GM19351 (cell line): ENCODE data around the gene CYB5R4.

Experiments
- ATAC-seq: cut with Tn5 transposase; IDR thresholded peaks from one replicate; pipeline ENCODE4 v1.9.1; 2021; ENCODE audit warnings: mild to moderate bottlenecking, moderate library complexity; ENCODE audit not compliant: unreplicated experiment

CYB5R4 gene

DNA sequence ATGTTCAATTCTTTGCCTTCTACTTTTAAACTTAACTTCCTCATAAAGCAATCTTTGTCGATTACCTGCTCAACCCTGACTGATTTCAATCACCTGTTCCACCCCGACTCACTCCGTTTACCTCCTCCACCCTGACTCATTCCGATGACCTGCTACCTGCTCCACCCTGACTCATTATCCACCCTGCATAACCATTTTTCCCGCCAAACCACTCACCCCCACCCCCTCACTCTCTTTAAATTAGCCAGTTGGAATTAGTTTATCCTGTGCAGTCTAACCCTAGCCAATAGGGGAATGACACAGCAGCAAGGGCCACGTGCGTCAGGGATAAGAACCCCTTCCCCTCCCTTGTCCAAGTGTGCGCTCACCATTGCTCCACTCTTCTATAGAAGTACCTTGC, 117.4 kb downstream of the CYB5R4 start:
- ATAC-seq, result no peak

DNA sequence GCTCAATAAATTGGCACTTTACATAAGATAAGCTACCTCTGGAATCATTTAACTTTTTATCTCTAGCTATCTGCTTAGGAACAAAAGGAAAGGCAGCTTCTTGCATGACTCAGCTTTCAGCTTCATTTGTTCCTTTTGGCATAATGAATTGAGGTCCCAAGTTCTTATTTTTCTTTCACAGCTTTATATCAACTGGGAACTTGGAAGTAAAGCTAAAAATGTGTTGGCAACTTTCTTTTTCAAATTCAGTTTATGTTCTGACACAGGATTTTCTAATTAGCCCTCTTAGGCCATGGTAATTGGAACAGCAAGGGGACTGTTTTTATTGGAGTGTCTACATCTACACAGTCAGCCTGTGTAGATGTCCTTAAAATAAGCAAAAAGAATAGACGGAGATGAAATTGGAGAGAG, 118.8 kb downstream of the CYB5R4 start:
- ATAC-seq, result no peak

DNA sequence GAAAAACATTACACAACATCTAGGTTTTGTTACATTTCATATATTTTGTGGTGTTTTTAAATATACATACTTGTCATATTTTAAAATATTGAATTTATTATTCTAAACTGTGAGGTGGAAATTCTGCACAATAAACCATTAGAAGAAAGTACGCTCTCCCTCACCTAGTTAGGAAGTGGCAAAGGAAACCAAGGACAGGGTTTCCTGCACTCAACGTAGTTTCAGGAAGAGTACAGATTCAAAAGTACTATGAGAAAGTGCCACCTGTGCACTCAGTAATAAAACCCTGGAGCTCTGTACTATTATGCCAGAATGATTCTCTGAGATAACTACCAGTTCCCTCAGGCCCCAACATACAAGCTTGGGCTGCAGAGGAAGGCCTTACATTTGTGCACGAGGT, 119.5 kb downstream of the CYB5R4 start:
- no peak for ATAC-seq

DNA sequence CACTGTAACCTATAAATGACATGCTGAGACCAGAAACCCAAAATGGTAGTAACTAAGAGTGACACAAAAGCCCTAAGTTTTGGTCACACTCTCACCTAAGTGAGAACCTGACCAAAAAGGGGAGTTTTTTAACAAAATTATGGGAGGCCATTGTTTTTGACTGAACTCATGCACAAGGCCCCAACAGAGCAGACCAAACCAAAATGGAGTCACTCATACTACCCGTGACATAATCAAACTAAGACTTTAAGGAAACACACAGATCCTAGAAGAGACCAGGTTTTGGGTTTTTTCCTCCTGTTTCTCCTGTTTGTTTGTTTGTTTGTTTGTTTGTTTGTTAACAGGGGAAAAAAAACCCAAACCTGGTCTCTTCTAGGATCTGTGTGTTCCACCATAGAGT, 124.9 kb downstream of the CYB5R4 start:
- ATAC-seq, result no peak

DNA sequence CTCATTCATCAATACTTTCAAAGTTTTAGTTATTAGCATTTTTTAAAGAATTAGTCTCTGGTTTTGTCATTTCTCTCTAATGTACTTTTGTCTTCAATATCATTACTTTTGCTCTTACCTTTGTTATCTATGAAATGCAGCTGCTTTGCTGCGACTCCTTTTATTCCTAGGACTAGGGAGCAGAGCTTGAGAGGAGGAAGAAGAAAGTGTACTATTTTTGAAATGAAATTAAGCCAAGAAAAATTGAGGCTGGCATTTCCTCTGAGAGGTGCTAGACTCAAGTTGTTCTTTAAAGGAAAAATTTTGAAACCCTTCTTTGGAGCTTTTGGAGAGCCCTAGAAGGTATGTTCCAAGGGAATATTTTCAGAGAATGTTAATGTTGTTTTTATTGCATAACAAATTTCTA, 125.8 kb downstream of the CYB5R4 start:
- ATAC-seq, result no peak

DNA sequence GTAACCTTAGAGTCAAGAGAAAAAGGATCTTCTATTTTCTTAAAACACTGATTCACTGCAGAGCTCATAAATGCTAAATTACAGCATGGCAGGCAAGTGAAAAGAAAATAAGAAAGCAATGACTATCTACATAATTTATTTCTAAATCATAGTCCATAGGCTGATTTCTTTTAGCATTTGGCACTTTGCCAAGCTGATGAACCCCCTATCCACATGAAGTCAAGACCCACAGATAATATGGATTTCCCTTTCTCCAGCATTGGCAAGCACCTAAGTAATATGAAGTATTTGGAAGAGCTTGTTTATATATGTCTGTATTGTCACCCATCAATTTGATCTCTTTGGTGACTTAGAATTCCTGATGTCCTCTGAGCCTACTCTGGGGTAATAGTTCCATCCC, 126.2 kb downstream of the CYB5R4 start:
- ATAC-seq, result no peak

DNA sequence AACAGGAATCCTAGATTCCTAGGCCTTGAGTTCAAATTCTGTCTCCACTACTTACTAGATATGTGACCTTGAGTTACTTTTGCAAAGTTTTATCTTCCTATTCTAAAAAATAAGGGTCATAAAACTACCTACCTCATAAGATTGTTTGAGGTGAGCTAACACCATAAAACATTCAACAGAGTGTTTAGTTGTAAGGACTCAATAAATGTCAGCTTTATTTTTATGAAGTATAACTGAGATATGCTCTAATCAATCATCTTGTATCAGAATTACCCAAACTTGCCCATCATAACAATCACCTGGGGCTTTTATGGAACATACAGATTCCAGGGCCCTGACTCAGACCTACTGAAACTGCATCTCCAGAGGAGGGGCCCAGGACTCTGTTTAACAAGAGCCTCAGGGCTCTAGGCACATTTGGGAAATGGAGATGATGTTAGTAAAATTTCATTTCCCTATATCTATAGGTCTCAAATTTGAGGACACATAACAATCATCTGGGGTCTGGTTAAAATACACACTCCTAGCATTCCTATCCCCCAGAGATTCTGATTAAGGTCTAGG, 138.6 kb downstream of the CYB5R4 start:
- ATAC-seq, result no peak

DNA sequence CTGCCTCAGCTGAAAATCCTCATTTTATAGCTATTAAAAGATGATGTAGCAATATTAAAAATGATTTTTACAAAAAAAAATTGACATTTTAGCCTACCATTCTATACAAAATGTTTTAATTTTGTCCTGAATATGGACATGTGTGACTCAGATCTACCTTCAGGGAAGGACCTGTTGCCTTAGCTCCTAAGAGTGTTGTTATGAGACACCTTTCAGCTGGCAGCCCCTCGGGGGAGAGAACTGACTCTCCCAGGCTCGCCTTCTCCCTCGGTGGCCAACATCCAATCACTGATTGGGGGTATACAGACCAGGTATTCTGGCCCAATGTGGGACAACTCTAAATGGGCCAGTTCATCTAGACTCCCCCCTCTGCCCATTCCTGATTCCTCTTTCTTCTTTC, 141.6 kb downstream of the CYB5R4 start:
- ATAC-seq, result no peak

DNA sequence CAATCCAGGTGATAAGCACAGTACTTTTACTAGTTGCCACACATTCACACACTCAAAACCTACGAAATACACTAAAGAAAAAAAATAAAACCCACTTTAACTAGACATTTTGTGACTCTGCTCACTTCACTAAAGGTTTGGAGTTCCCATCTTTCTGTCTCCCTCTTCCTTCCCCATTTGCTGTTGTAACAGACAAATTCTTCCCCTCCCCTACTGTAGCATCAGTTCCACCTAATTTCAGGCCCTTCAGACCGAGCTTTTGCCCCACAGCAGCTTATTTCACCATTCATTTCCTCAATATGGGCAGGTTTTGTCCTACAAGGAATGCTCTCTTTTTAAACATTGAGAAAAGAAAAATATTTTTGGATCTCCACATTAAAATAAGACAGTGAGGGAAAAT, 142.7 kb downstream of the CYB5R4 start:
- no peak for ATAC-seq

DNA sequence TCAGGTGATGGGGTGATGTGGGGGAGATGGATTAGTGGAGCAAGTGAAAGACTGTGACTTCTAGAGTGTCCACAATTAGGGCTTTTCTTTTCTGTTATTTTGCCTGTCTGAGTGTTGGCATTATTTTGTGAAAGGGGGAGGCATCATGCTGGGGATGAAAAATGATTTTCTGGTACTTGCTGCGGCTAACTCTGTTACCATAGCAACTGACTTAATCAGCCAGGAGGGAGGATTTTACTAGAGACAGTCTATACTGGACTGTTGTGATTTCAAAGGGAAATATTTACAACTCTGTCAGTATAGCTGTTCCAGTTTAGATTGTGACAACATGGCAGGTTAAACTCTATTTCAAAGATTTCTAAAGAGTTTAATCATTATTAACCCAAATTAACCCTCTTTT, 143.6 kb downstream of the CYB5R4 start:
- ATAC-seq, result no peak

DNA sequence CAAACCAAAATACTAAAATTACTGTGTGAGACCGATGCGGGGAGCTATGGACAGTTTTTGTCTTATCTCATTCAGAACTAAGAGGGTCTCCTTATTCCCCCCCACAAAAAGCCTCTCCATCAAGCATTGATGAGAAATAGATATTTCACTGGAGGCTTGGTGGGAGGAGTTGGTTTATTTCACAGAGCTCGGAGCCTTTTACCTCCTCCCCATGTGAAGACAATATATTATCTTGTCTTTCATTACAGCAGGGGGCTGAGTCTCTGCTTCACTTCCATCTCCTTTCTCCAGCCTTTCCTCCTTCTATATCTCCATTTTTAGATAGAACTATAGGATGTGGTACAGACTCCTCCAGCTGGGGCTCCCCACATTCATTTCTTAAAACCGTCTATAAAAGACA, 144.2 kb downstream of the CYB5R4 start:
- ATAC-seq, result no peak

DNA sequence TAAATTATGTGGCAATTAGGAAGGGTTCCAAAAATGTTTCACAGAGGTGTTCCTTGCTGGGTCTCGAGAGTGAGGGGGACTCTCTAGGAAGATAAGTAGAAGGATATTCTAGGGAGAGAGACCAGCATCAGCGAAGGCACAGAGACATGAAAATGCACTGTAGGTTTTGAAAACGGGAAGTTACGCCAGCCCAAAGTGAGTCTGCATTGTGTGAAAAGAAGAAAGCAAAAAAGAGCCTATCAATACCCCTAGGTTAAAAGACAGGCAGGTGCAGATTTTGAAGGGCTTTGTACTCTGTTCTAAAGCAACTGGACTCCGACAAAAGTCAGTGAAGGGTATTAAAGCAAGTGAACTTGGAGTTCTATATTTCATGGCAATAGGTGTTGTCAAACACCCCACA, 148.4 kb downstream of the CYB5R4 start:
- no peak for ATAC-seq

DNA sequence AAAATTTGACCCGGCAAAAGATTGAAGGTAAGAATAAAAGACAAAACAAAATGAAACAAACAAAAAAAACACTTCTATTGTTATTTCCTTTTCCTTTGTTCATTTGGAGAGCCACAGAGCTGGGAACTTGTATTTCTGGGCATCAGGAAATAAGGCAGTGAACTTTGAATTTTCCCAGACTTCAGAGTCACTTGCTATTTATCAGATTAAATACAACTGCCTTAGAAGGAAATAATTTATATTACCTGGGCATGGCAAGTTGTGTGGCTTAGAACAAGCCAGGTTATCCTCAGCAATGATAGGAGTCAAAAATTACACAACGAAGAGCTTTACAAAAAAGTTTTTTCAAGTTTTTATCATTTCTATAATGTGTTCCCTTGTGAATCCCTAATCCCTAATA, 153.9 kb downstream of the CYB5R4 start:
- no peak for ATAC-seq

DNA sequence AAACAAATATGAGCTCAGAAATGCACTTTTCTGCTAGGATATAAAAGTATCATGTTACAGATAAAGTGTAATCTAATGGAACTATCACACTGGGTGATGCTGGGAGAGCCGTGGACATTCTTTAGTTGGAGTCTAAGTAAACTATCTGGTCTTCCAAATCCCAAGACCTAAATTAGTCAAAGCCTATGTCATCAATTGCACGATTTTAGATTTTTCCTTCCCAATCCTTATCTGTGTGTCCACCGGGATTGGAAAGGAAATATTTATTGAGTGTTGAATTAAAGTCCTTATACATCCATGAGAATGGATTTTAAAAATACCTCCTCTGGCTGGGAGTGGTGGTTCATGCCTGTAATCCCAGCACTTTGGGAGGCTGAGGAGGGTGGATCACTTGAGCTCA, 154.4 kb downstream of the CYB5R4 start:
- ATAC-seq, result no peak

DNA sequence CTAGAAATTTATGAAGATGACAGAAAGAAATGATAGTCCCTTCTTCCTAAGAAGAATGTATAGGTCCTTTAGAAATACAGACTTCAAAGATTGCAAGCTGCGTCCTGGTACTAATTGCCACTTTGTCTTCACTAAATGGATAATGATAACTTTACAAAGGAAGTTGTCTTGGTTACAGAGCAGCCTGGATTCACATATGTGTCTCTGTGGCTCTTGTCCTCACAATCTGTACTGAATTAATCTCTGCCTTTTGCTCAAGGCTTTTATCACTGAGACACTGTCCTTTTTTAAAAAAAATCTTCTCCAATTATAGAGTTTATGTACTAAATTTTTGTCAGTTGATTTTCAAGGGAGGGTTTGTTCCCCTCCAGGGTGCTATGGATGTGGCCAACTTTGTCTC, 156.5 kb downstream of the CYB5R4 start:
- no peak for ATAC-seq
